OCI-M2 (cell line): ENCODE data around the gene STXBP4.
"Not testable (repeated sequence)": the region's sequence is repeated elsewhere in the genome, so short reads cannot be mapped to it uniquely, and the experiment has no call there.

ENCODE experiments used
- DNase-seq: peaks from one replicate; lab custom pipeline; 2025; ENCODE audit not compliant: unreplicated experiment; lab: John Stamatoyannopoulos, UW

The STXBP4 gene

GRCh38 chr17:55040611-55041010 lies 72.0 kb downstream of the STXBP4 start:
- no peak for DNase-seq

GRCh38 chr17:55053855-55054254 lies 85.3 kb downstream of the STXBP4 start:
- no peak for DNase-seq

GRCh38 chr17:55054429-55054828 lies 85.9 kb downstream of the STXBP4 start:
- no peak for DNase-seq

- DNase-seq, result no peak
These were observed 88.0 kb downstream of the STXBP4 start for GRCh38 chr17:55056526-55056925.

GRCh38 chr17:55057184-55057583 lies 88.6 kb downstream of the STXBP4 start:
- no peak for DNase-seq

GRCh38 chr17:55059724-55060123 lies 91.2 kb downstream of the STXBP4 start:
- DNase-seq, result no peak

GRCh38 chr17:55062921-55063320 lies 94.4 kb downstream of the STXBP4 start:
- no peak for DNase-seq

GRCh38 chr17:55063885-55064874 lies 95.6 kb downstream of the STXBP4 start:
- DNase-seq, result no peak

- no peak for DNase-seq
These were observed 99.3 kb downstream of the STXBP4 start for GRCh38 chr17:55067697-55068439.

GRCh38 chr17:55068862-55069811 lies 100.6 kb downstream of the STXBP4 start:
- DNase-seq, result no peak

GRCh38 chr17:55069983-55070529 lies 101.5 kb downstream of the STXBP4 start:
- no peak for DNase-seq

GRCh38 chr17:55072898-55073297 lies 104.3 kb downstream of the STXBP4 start:
- DNase-seq, result no peak

GRCh38 chr17:55073467-55073866 lies 104.9 kb downstream of the STXBP4 start:
- not testable (repeated sequence) for DNase-seq

GRCh38 chr17:55081559-55081958 lies 113.0 kb downstream of the STXBP4 start:
- DNase-seq, result no peak

- DNase-seq, result no peak
These were observed 118.1 kb downstream of the STXBP4 start for GRCh38 chr17:55086635-55087058.

GRCh38 chr17:55089256-55089655 lies 120.7 kb downstream of the STXBP4 start:
- DNase-seq, result no peak

- no peak for DNase-seq
These were observed 121.5 kb downstream of the STXBP4 start for GRCh38 chr17:55090079-55090492.

- DNase-seq, result no peak
These were observed 124.8 kb downstream of the STXBP4 start for GRCh38 chr17:55093353-55093752.

GRCh38 chr17:55098765-55099164 lies 130.2 kb downstream of the STXBP4 start:
- no peak for DNase-seq

- DNase-seq, result no peak
These were observed 142.0 kb downstream of the STXBP4 start for GRCh38 chr17:55110521-55110920.
